GM18508 (cell line): ENCODE data around the gene GORAB.

Experiments used
- ATAC-seq: cut with Tn5 transposase; IDR thresholded peaks from one replicate; pipeline ENCODE4 v1.9.1; 2021; ENCODE audit warnings: moderate number of reproducible peaks; ENCODE audit not compliant: insufficient read depth, unreplicated experiment

The GORAB gene

GRCh38 chr1:170531758-170532657, at the start of gene GORAB:
Gene GORAB (plus strand): TSS chr1:170532166. CDS start chr1:170532224, 58 bp downstream.
- ATAC-seq: peak; percentile 91

GRCh38 chr1:170483051-170483450, 48.9 kb upstream of the GORAB start:
- no peak for ATAC-seq

GRCh38 chr1:170487503-170487902, 44.5 kb upstream of the GORAB start:
- no peak for ATAC-seq

- ATAC-seq: no peak
These were observed 40.7 kb upstream of the GORAB start for GRCh38 chr1:170491291-170491690.

- no peak for ATAC-seq
These were observed 37.6 kb upstream of the GORAB start for GRCh38 chr1:170494369-170494768.

- ATAC-seq: no peak
These were observed 37.0 kb upstream of the GORAB start for GRCh38 chr1:170495006-170495405.

- no peak for ATAC-seq
These were observed 33.1 kb upstream of the GORAB start for GRCh38 chr1:170498876-170499275.

GRCh38 chr1:170503665-170504064, 28.3 kb upstream of the GORAB start:
- ATAC-seq: no peak

- no peak for ATAC-seq
These were observed 21.8 kb upstream of the GORAB start for GRCh38 chr1:170510163-170510562.

- no peak for ATAC-seq
These were observed 20.9 kb upstream of the GORAB start for GRCh38 chr1:170511038-170511437.

GRCh38 chr1:170513138-170513537, 18.8 kb upstream of the GORAB start:
- no peak for ATAC-seq

GRCh38 chr1:170518185-170518834, 13.7 kb upstream of the GORAB start:
- ATAC-seq: no peak

- ATAC-seq: no peak
These were observed 13.0 kb upstream of the GORAB start for GRCh38 chr1:170518965-170519364.

GRCh38 chr1:170520601-170521000, 11.4 kb upstream of the GORAB start:
- ATAC-seq: no peak

- ATAC-seq: no peak
These were observed 10.1 kb upstream of the GORAB start for GRCh38 chr1:170521818-170522217.

- peak; percentile 5 for ATAC-seq
These were observed 801 bp upstream of the GORAB start for GRCh38 chr1:170530972-170531757.

GRCh38 chr1:170533298-170533697, 1.3 kb downstream of the GORAB start:
- ATAC-seq: no peak

- no peak for ATAC-seq
These were observed 2.7 kb downstream of the GORAB start for GRCh38 chr1:170534626-170535147.

- ATAC-seq: no peak
These were observed 3.5 kb downstream of the GORAB start for GRCh38 chr1:170535418-170535817.

GRCh38 chr1:170536924-170537551, 5.1 kb downstream of the GORAB start:
- no peak for ATAC-seq
